ENCODE results near the gene WASF2. TPM values are rescaled to one million over a fixed set of nuclear protein-coding genes. Genes with fewer than 3 reads are reported as not detected.

The WASF2 gene
- total RNA-seq, 1 donor from 2014 or later, result 22.1 TPM

DNA sequence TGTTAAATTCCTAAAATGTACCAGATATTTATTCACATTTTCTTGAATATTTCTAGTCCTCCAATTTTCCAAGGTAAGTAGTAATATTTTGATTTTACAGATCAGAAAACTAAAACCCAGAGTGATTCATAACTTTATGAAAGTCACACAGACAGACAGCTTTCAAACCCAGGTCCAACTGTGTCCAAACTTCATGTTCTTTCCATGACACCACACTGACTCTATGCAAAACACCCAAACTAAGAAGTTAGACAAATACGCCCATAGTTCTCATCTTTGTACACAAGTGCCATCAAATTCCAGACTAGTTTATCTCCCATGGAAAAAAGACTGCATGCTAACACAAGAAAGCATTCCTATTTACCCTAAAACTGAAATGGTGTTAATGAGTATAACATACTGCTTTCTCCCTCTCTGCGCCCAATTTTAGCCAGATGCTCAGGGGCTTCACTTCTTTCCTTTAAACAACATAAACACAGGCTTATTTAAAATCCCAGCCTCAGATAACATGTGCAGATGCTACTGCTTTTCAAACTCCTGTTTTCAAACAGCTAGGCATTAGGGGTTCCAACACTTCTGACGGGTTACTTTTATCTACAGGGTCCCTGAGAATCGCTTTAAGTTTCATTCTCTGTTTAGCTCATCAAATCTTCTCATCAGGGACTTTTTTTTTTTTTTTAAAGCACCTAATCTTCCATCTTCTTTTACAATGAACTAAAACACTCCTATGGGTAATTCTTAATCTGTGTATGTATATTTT, 44.6 kb downstream of the WASF2 start:
- Histone ChIP-seq H3K4me3 (ENCODE audit: low read depth, low read length) (no peak overlapping the region), H3K27me3 (ENCODE audit: control insufficient read depth, insufficient read depth, low read length) (no peaks in the 10 kb centered on the region), H3K36me3 (ENCODE audit: control insufficient read depth, insufficient read depth, low read length) (peaks cover 5% of the 10 kb centered on the region)
- DNase-seq (ENCODE audit: low read depth) (no peak), FAIRE-seq (no peak)
- TF ChIP-seq CTCF (IDR thresholded peaks at IDR 0.05; ENCODE audit: insufficient read depth, low read length, severe bottlenecking), result no peak

DNA sequence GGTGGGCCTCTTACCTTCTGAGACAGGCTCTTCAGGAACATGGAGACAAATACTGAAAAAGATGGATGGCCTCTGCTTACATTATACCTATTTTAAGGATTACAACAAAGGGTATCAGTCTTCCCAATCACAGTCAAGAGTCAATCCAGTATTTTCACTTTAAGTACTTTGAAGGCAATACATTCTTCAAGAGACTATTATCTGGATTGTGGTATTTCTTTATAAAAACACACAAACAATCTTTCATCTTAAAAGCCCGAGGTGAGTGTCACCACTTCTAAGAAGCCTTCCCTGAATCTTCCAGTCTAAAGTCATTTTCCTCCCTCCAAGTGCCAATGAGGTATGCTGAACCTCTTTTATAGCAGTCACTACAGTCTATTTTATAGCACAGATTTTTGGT, 45.3 kb downstream of the WASF2 start:
- no peaks in the 10 kb centered on the region for H3K27me3 ChIP-seq (ENCODE audit: control insufficient read depth, insufficient read depth, low read length)
- no peak for TF ChIP-seq CTCF (IDR thresholded peaks at IDR 0.05; ENCODE audit: insufficient read depth, low read length, severe bottlenecking)
- H3K4me3 ChIP-seq (ENCODE audit: low read depth, low read length), result no peak overlapping the region
- H3K36me3 ChIP-seq (ENCODE audit: control insufficient read depth, insufficient read depth, low read length), result peaks cover 5% of the 10 kb centered on the region
- FAIRE-seq (no peak), DNase-seq (ENCODE audit: low read depth) (no peak)

GRCh38 chr1:27439150-27439549, 50.8 kb downstream of the WASF2 start:
- no peak for TF ChIP-seq CTCF (IDR thresholded peaks at IDR 0.05; ENCODE audit: insufficient read depth, low read length, severe bottlenecking)
- Histone ChIP-seq H3K36me3 (ENCODE audit: control insufficient read depth, insufficient read depth, low read length) (peaks cover 3% of the 10 kb centered on the region), H3K27me3 (ENCODE audit: control insufficient read depth, insufficient read depth, low read length) (no peaks in the 10 kb centered on the region), H3K4me3 (ENCODE audit: low read depth, low read length) (no peak overlapping the region)
- no peak for DNase-seq (ENCODE audit: low read depth)
- FAIRE-seq, result no peak

DNA sequence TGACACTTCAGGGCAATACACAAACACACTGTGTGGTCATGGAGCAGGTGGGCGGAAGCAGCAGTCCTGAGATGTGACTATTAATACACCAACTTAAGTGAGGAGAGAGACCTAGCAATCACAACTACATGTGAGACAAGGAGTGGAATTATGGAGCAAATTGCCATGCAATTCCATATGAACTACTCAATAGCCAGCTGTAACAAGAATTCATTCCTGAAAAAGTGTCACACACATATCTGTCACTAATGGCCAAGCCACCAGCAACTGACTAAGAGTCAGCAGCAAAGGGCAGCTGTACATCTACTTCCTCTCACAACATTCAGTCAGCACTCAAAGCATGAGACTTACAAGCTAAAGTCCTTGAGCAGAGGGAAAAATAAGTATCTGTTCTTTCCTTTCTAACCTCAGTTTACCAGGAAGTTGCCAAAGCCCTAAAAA, 51.3 kb downstream of the WASF2 start:
- H3K36me3 ChIP-seq (ENCODE audit: control insufficient read depth, insufficient read depth, low read length), result peaks cover 1% of the 10 kb centered on the region
- H3K27me3 ChIP-seq (ENCODE audit: control insufficient read depth, insufficient read depth, low read length), result no peaks in the 10 kb centered on the region
- H3K4me3 ChIP-seq (ENCODE audit: low read depth, low read length), result no peak overlapping the region
- no peak for FAIRE-seq
- no peak for DNase-seq (ENCODE audit: low read depth)
- TF ChIP-seq CTCF (IDR thresholded peaks at IDR 0.05; ENCODE audit: insufficient read depth, low read length, severe bottlenecking), result no peak

DNA sequence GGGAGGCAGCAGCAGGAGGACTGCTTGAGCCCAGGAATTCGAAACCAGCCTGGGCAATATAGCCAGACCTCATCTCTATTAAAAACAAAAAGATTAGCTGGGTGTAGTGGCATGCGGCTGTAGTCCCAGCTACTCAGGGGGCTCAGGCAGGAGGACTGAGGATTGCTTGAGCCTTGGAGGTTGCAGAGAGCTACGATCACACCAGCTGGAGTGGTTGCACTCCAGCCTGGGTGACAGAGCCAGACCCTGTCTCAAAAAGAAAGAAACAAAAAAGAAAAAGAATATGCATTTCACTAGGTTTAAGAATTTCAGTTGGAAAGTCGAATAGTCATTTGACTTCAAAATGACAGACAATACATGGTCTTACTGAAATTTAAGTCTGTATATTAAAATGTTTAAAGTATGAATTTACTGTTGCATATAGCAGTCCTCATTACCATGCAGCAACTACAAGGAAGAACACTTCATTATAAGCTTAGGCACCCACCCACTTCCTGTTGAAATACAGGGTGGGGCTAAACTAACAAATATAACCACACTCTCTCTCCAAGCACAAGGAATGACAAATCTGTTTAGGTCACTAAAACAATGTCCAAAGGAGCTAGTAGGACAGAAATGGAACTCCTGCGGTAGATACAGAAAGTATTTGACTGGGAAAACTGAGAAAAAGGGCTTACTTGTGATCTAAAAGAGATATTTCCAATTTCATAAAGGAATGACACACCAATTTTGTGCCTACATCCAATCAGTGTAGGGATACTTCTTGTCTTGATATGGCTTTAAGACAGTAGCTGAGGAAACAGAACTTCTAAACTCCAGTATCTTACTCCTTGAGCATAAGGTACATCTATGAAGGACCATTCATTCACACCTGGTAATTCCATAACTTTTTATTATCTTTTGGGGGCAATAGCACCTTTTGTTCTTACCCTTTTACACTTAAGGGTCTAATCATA, 53.5 kb downstream of the WASF2 start:
- H3K4me3 ChIP-seq (ENCODE audit: low read depth, low read length), result no peak overlapping the region
- FAIRE-seq (no peak), DNase-seq (ENCODE audit: low read depth) (peak; percentile 87)
- no peaks in the 10 kb centered on the region for H3K27me3 ChIP-seq (ENCODE audit: control insufficient read depth, insufficient read depth, low read length)
- no peak for TF ChIP-seq CTCF (IDR thresholded peaks at IDR 0.05; ENCODE audit: insufficient read depth, low read length, severe bottlenecking)
- no peaks in the 10 kb centered on the region for H3K36me3 ChIP-seq (ENCODE audit: control insufficient read depth, insufficient read depth, low read length)

All from bronchial epithelial cell (primary cell).